ENCODE measurements around the gene KRT2.

DNA sequence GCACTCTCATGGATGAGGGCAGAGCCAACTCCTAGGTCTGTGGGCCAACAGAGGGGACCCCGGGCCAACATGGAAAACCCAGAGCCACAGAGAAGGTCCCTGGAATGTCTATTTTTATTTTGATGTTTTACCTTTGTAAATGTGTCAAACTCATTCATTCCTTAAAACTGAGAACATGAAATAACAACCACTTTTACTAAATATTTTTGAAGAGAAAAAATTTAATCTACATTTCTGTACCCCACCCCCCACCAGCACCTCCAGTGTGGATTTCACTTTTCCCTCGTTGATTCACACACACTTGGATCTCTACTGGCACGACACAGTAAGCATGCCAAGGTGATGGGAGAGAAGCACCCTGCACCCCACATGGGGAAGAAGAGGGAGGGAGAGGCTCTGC lies 44.6 kb upstream of the KRT2 start:
- TF ChIP-seq, protein P1, sequence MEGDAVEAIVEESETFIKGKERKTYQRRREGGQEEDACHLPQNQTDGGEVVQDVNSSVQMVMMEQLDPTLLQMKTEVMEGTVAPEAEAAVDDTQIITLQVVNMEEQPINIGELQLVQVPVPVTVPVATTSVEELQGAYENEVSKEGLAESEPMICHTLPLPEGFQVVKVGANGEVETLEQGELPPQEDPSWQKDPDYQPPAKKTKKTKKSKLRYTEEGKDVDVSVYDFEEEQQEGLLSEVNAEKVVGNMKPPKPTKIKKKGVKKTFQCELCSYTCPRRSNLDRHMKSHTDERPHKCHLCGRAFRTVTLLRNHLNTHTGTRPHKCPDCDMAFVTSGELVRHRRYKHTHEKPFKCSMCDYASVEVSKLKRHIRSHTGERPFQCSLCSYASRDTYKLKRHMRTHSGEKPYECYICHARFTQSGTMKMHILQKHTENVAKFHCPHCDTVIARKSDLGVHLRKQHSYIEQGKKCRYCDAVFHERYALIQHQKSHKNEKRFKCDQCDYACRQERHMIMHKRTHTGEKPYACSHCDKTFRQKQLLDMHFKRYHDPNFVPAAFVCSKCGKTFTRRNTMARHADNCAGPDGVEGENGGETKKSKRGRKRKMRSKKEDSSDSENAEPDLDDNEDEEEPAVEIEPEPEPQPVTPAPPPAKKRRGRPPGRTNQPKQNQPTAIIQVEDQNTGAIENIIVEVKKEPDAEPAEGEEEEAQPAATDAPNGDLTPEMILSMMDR (IDR thresholded peaks at IDR 0.05), result no peak
- TF ChIP-seq EZH2 (IDR thresholded peaks at IDR 0.05; ENCODE audit: borderline replicate concordance, insufficient read depth, low read depth, low read length, poor library complexity, severe bottlenecking), result no peak

All from B cell (primary cell).